Loucy (cell line): ENCODE measurements around the gene LAMB3.

ENCODE experiments used
- CTCF ChIP-seq: fragments of 200-600 bp; sonication (generic); conservative IDR thresholded peaks from 2 replicates; pipeline ENCODE4 v1.5.1; 2014; ENCODE audit warnings: mild to moderate bottlenecking, antibody characterized with exemption, low read length
- EZH2phosphoT487 ChIP-seq: fragments of 200-600 bp; IDR thresholded peaks from 2 replicates; pipeline ENCODE4 v1.6.1; 2018; ENCODE audit warnings: antibody characterized with exemption, mild to moderate bottlenecking, moderate library complexity, borderline replicate concordance

- TF ChIP-seq CTCF, result no peak
- TF ChIP-seq EZH2phosphoT487, result no peak
These were observed 16.4 kb downstream of the LAMB3 start for GRCh38 chr1:209635850-209636249.
